ENCODE results near the gene GRID1. TPM values are rescaled to one million over a fixed set of nuclear protein-coding genes. Genes with fewer than 3 reads are reported as not detected.

The GRID1 gene
- total RNA-seq, 1 experiment from 2014 or later = 5.6 TPM

GRCh38 chr10:86259901-86260562, 106.6 kb downstream of the GRID1 start:
- intact Hi-C loops (cut with micrococcal nuclease) = loop anchor here (5.0 kb wide), 1 partner anchor 327 kb away; no protein-coding TSS in a partner anchor
- Histone ChIP-seq H3K27ac (ENCODE audit: low read depth, low read length) (no peak overlapping the region), H3K4me3 (replicated peaks in 1 of 2; ENCODE audit: low read depth in 1 of 2, low read length in 2 of 2) (no peak overlapping the region), H3K4me2 (ENCODE audit: low read length) (no peak overlapping the region), H3K27me3 (ENCODE audit: insufficient read depth, low read length) (no peaks in the 10 kb centered on the region), H3K9me3 (ENCODE audit: control insufficient read depth in 1 of 2, insufficient read depth in 1 of 2, low read depth in 1 of 2, low read length in 2 of 2) (no peaks in the 10 kb centered on the region), H3K79me2 (ENCODE audit: insufficient read depth, low read length) (no peaks in the 10 kb centered on the region), H3K9me2 (ENCODE audit: insufficient read depth) (no peaks in the 10 kb centered on the region), H3K4me1 (ENCODE audit: control insufficient read depth in 1 of 2, insufficient read depth in 2 of 2, low read length in 2 of 2) (peaks cover 0 to 11% of the 10 kb centered on the region in 2 experiments; a peak in 3 of 4 replicates), H3K36me3 (ENCODE audit: control insufficient read depth in 1 of 2, insufficient read depth in 2 of 2, low read length in 2 of 2) (no peaks in the 10 kb centered on the region), H2AFZ (ENCODE audit: low read depth, low read length, poor library complexity, severe bottlenecking) (no peak overlapping the region), H3K9ac (ENCODE audit: low read length) (no peak overlapping the region), H4K20me1 (ENCODE audit: insufficient read depth) (no peaks in the 10 kb centered on the region)
- POLR2A ChIA-PET = no interaction called here
- no TSS peak for BruUV-seq (replicated peaks)
- DNase-seq (ENCODE audit: low read depth, low spot score) (no peak), ATAC-seq (no peak)
- no peak for TF ChIP-seq SRF (IDR thresholded peaks at IDR 0.05; ENCODE audit: low read depth)
- TF ChIP-seq ELF1 (IDR thresholded peaks at IDR 0.05; ENCODE audit: borderline replicate concordance, low read depth) = no peak
- RAD21 ChIA-PET (ENCODE audit: low non-redundant PET in 1 of 2, low total read pairs in 2 of 2, uncharacterized antibody in 2 of 2, unreplicated experiment in 2 of 2) = no interaction called here
- CTCF ChIA-PET = no interaction called here

GRCh38 chr10:86258941-86259340, 107.7 kb downstream of the GRID1 start:
- Histone ChIP-seq H3K79me2 (ENCODE audit: insufficient read depth, low read length) (no peaks in the 10 kb centered on the region), H2AFZ (ENCODE audit: low read depth, low read length, poor library complexity, severe bottlenecking) (no peak overlapping the region), H3K4me3 (replicated peaks in 1 of 2; ENCODE audit: low read depth in 1 of 2, low read length in 2 of 2) (no peak overlapping the region), H3K36me3 (ENCODE audit: control insufficient read depth in 1 of 2, insufficient read depth in 2 of 2, low read length in 2 of 2) (no peaks in the 10 kb centered on the region), H3K27me3 (ENCODE audit: insufficient read depth, low read length) (no peaks in the 10 kb centered on the region), H3K9me2 (ENCODE audit: insufficient read depth) (no peaks in the 10 kb centered on the region), H3K9ac (ENCODE audit: low read length) (no peak overlapping the region), H3K9me3 (ENCODE audit: control insufficient read depth in 1 of 2, insufficient read depth in 1 of 2, low read depth in 1 of 2, low read length in 2 of 2) (no peaks in the 10 kb centered on the region), H3K4me2 (ENCODE audit: low read length) (no peak overlapping the region), H4K20me1 (ENCODE audit: insufficient read depth) (no peaks in the 10 kb centered on the region), H3K4me1 (ENCODE audit: control insufficient read depth in 1 of 2, insufficient read depth in 2 of 2, low read length in 2 of 2) (peaks cover 10 to 22% of the 10 kb centered on the region in 2 experiments), H3K27ac (ENCODE audit: low read depth, low read length) (no peak overlapping the region)
- intact Hi-C loops (cut with micrococcal nuclease) = no loop called here
- DNase-seq (ENCODE audit: low read depth, low spot score) = no peak
- TF ChIP-seq ZFX (IDR thresholded peaks at IDR 0.05) (no peak), ZNF274 (IDR thresholded peaks at IDR 0.05; ENCODE audit: low read depth, low read length) (no peak), RAD21 (IDR thresholded peaks at IDR 0.05; ENCODE audit: low read depth) (no peak), POLR2A (IDR thresholded peaks at IDR 0.05; ENCODE audit: borderline replicate concordance, extremely low read depth, insufficient read depth, insufficient read length) (no peak), SRF (IDR thresholded peaks at IDR 0.05; ENCODE audit: low read depth) (no peak), JUND (IDR thresholded peaks at IDR 0.05) (no peak), ZBTB33 (IDR thresholded peaks at IDR 0.05; ENCODE audit: extremely low read depth, insufficient replicate concordance, low read length) (no peak), ELF1 (IDR thresholded peaks at IDR 0.05; ENCODE audit: borderline replicate concordance, low read depth) (no peak), POLR2AphosphoS5 (IDR thresholded peaks at IDR 0.05; ENCODE audit: low read depth, low read length) (no peak)
- TF ChIP-seq, protein P1, sequence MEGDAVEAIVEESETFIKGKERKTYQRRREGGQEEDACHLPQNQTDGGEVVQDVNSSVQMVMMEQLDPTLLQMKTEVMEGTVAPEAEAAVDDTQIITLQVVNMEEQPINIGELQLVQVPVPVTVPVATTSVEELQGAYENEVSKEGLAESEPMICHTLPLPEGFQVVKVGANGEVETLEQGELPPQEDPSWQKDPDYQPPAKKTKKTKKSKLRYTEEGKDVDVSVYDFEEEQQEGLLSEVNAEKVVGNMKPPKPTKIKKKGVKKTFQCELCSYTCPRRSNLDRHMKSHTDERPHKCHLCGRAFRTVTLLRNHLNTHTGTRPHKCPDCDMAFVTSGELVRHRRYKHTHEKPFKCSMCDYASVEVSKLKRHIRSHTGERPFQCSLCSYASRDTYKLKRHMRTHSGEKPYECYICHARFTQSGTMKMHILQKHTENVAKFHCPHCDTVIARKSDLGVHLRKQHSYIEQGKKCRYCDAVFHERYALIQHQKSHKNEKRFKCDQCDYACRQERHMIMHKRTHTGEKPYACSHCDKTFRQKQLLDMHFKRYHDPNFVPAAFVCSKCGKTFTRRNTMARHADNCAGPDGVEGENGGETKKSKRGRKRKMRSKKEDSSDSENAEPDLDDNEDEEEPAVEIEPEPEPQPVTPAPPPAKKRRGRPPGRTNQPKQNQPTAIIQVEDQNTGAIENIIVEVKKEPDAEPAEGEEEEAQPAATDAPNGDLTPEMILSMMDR (IDR thresholded peaks at IDR 0.05 in 2 of 3, conservative IDR thresholded peaks at IDR 0.05 in 1 of 3; ENCODE audit: borderline replicate concordance in 1 of 3, insufficient read depth in 1 of 3, low read depth in 2 of 3, low read length in 2 of 3) = no peak
- TF ChIP-seq, protein P2, sequence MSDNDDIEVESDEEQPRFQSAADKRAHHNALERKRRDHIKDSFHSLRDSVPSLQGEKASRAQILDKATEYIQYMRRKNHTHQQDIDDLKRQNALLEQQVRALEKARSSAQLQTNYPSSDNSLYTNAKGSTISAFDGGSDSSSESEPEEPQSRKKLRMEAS (IDR thresholded peaks at IDR 0.05) = no peak
- TF ChIP-seq, protein P3, sequence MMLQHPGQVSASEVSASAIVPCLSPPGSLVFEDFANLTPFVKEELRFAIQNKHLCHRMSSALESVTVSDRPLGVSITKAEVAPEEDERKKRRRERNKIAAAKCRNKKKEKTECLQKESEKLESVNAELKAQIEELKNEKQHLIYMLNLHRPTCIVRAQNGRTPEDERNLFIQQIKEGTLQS (IDR thresholded peaks at IDR 0.05) = no peak
- RAD21 ChIA-PET (ENCODE audit: low non-redundant PET in 1 of 2, low total read pairs in 2 of 2, uncharacterized antibody in 2 of 2, unreplicated experiment in 2 of 2) = no interaction called here
- POLR2A ChIA-PET = no interaction called here
- CTCF ChIA-PET = no interaction called here
- no TSS peak for BruUV-seq (replicated peaks)
- ATAC-seq = no peak

All from HCT116 (cell line).